Upper lobe of right lung (tissue), 1 donor: ENCODE measurements around the gene TEFM. TPM values are rescaled to one million over a fixed set of nuclear protein-coding genes. Genes with fewer than 3 reads are reported as not detected.
A peak's percentile ranks its signal among the peaks of the same experiment; 100 is the strongest.

ENCODE experiments used
- ATAC-seq: fragments of 200-7000 bp; cut with Tn5 transposase; one replicate; pipeline ENCODE4 v1.9.1; 2020; ENCODE audit warnings: mild to moderate bottlenecking, moderate library complexity
- DNase-seq: peaks from one replicate; pipeline ENCODE4 v3.0.0-alpha.2; 2020
- H3K27ac ChIP-seq: fragments of 200-600 bp; one replicate; pipeline ENCODE4 v1.8.0; 2022
- H3K27me3 ChIP-seq: fragments of 200-600 bp; one replicate; pipeline ENCODE4 v1.8.0; 2022; ENCODE audit warnings: mild to moderate bottlenecking
- H3K36me3 ChIP-seq: fragments of 200-600 bp; one replicate; pipeline ENCODE4 v1.8.0; 2022
- H3K4me1 ChIP-seq: fragments of 200-600 bp; one replicate; pipeline ENCODE4 v1.8.0; 2022
- H3K4me3 ChIP-seq: fragments of 200-600 bp; one replicate; pipeline ENCODE4 v1.8.0; 2022; ENCODE audit warnings: mild to moderate bottlenecking
- H3K9me3 ChIP-seq: fragments of 200-600 bp; one replicate; pipeline ENCODE4 v1.8.0; 2022
- CTCF ChIP-seq: fragments of 200-600 bp; IDR thresholded peaks from one replicate; pipeline ENCODE4 v1.8.0; 2022; ENCODE audit warnings: antibody characterized with exemption
- intact Hi-C: fragments of 100-400 bp; cut with DNase I; formaldehyde crosslinking; loops from one replicate; pipeline ENCODE4 v1.11.0; 2022
- total RNA-seq: library from RNA; stranded (reverse); fragmentation: NEBNext Ultra II Directional; extraction: Animal tissue kit (Norgen Biotek cat#: 25700); gene quantifications from one replicate; pipeline ENCODE4 v1.2.1, GENCODE V29; 2021
- donor health status: DM: no; HTN: yes; CAD: no; lungs with severe emphysema.

Gene TEFM
- total RNA-seq, 1 donor from 2014 or later, result 14.7 TPM

GRCh38 chr17:30897311-30897710, 8.7 kb downstream of the TEFM start:
- no peak for TF ChIP-seq CTCF

GRCh38 chr17:30894236-30894635, 11.8 kb downstream of the TEFM start:
- no peak overlapping the region for H3K4me3 ChIP-seq
- H3K4me1 ChIP-seq, result no peaks in the 10 kb centered on the region
- peaks cover 23% of the 10 kb centered on the region for H3K36me3 ChIP-seq
- H3K27me3 ChIP-seq, result no peaks in the 10 kb centered on the region
- no peak overlapping the region for H3K27ac ChIP-seq
- no peak for ATAC-seq
- H3K9me3 ChIP-seq, result no peaks in the 10 kb centered on the region
- no peak for TF ChIP-seq CTCF
- no peak for DNase-seq
- intact Hi-C loops, result no loop called here

More at GRCh38 chr17:30897311-30897710, 8.7 kb downstream of the TEFM start:
- DNase-seq (no peak), ATAC-seq (no peak)
- H3K27ac ChIP-seq, result no peak overlapping the region
- H3K4me1 ChIP-seq, result no peaks in the 10 kb centered on the region
- no peaks in the 10 kb centered on the region for H3K9me3 ChIP-seq
- peaks cover 49% of the 10 kb centered on the region for H3K36me3 ChIP-seq
- H3K27me3 ChIP-seq, result no peaks in the 10 kb centered on the region
- intact Hi-C loops, result no loop called here
- H3K4me3 ChIP-seq, result no peak overlapping the region

- no peaks in the 10 kb centered on the region for H3K27me3 ChIP-seq
- DNase-seq (no peak), ATAC-seq (no peak)
- no peaks in the 10 kb centered on the region for H3K9me3 ChIP-seq
- H3K36me3 ChIP-seq, result no peaks in the 10 kb centered on the region
- intact Hi-C loops, result no loop called here
- H3K4me1 ChIP-seq, result no peaks in the 10 kb centered on the region
- no peak overlapping the region for H3K4me3 ChIP-seq
- no peak overlapping the region for H3K27ac ChIP-seq
- TF ChIP-seq CTCF, result no peak
Measured at GRCh38 chr17:30886187-30886586, 19.9 kb downstream of the TEFM start.

GRCh38 chr17:30869005-30869404, 37.0 kb downstream of the TEFM start:
- TF ChIP-seq CTCF, result no peak
- no peaks in the 10 kb centered on the region for H3K36me3 ChIP-seq
- intact Hi-C loops, result no loop called here
- no peak overlapping the region for H3K27ac ChIP-seq
- H3K27me3 ChIP-seq, result no peaks in the 10 kb centered on the region
- ATAC-seq, result no peak
- no peak overlapping the region for H3K4me3 ChIP-seq
- no peaks in the 10 kb centered on the region for H3K9me3 ChIP-seq
- no peak for DNase-seq
- H3K4me1 ChIP-seq, result no peaks in the 10 kb centered on the region

GRCh38 chr17:30864636-30865035, 41.4 kb downstream of the TEFM start:
- no peak for ATAC-seq
- TF ChIP-seq CTCF, result no peak
- intact Hi-C loops, result no loop called here
- no peaks in the 10 kb centered on the region for H3K36me3 ChIP-seq
- H3K4me1 ChIP-seq, result no peaks in the 10 kb centered on the region
- no peak overlapping the region for H3K27ac ChIP-seq
- H3K4me3 ChIP-seq, result no peak overlapping the region
- no peaks in the 10 kb centered on the region for H3K27me3 ChIP-seq
- H3K9me3 ChIP-seq, result no peaks in the 10 kb centered on the region
- no peak for DNase-seq

- Histone ChIP-seq H3K27ac (no peak overlapping the region), H3K9me3 (no peaks in the 10 kb centered on the region), H3K27me3 (no peaks in the 10 kb centered on the region), H3K4me3 (no peak overlapping the region), H3K4me1 (no peaks in the 10 kb centered on the region), H3K36me3 (no peaks in the 10 kb centered on the region)
- ATAC-seq, result no peak
- DNase-seq, result peak; percentile 8
- no peak for TF ChIP-seq CTCF
- intact Hi-C loops, result no loop called here
Measured at GRCh38 chr17:30858556-30859250, 47.3 kb downstream of the TEFM start.
